ENCODE results near the gene OR52D1. TPM values are rescaled to one million over a fixed set of nuclear protein-coding genes. Genes with fewer than 3 reads are reported as not detected.

Gene OR52D1
- total and polyA plus RNA-seq, 2 of the 4 experiments (the other 2 are of a cell fraction), result not detected

- H2AK9ac ChIP-seq (replicated peaks; ENCODE audit: low read depth, low read length, poor library complexity), result no peak within 1 kb of the TSS
- H2AFZ ChIP-seq (replicated peaks; ENCODE audit: low read length, poor library complexity), result no peak within 1 kb of the TSS
- H3K56ac ChIP-seq (ENCODE audit: extremely low read depth, insufficient read depth, low read length), result no peak within 1 kb of the TSS
- DNase-seq, result no peak
- no peaks in the 10 kb centered on the region for H3K9me1 ChIP-seq (ENCODE audit: insufficient read depth, low read length)
- dilution Hi-C loops (cut with HindIII; ENCODE audit: low sequenced_read_pairs, unreplicated experiment) (no loop called here), intact Hi-C loops (cut with micrococcal nuclease) (no loop called here), in situ Hi-C loops (cut with MboI; ENCODE audit: low sequenced_read_pairs) (no loop called here)
- H3K36me3 ChIP-seq (ENCODE audit: control insufficient read depth, insufficient read depth, low read length), result no peaks in the 10 kb centered on the region
- H2BK120ac ChIP-seq (ENCODE audit: low read depth, low read length), result no peak within 1 kb of the TSS
- no peak within 1 kb of the TSS for H2AK5ac ChIP-seq (ENCODE audit: low read depth, low read length)
- no peaks in the 10 kb centered on the region for H3K27me3 ChIP-seq (ENCODE audit: control insufficient read depth, insufficient read depth, low read length)
- H3K4ac ChIP-seq (ENCODE audit: low read depth, low read length), result no peak within 1 kb of the TSS
- no peak within 1 kb of the TSS for H3K4me3 ChIP-seq (ENCODE audit: insufficient read depth, low read depth, low read length)
- no peak within 1 kb of the TSS for H3K18ac ChIP-seq (ENCODE audit: low read depth, low read length)
- ChIA-PET POLR2A (ENCODE audit: unreplicated experiment) (no interaction called here), CTCF (no interaction called here)
- no peak within 1 kb of the TSS for H3K9ac ChIP-seq (ENCODE audit: low read depth, low read length)
- no peaks in the 10 kb centered on the region for H4K20me1 ChIP-seq (ENCODE audit: insufficient read depth, low read length)
- ATAC-seq (ENCODE audit: low read depth), result no peak
- no peak within 1 kb of the TSS for H4K5ac ChIP-seq (ENCODE audit: low read depth, low read length)
- H3K4me2 ChIP-seq (ENCODE audit: low read depth, low read length), result no peak within 1 kb of the TSS
- no peak within 1 kb of the TSS for H4K91ac ChIP-seq (ENCODE audit: insufficient read depth, low read depth, low read length)
- H3K79me1 ChIP-seq (ENCODE audit: low read depth in 1 of 2, low read length in 2 of 2), result no peaks in the 10 kb centered on the region
- TF ChIP-seq CHD1 (IDR thresholded peaks at IDR 0.05; ENCODE audit: low read depth, low read length) (no peak), ELK1 (IDR thresholded peaks at IDR 0.05; ENCODE audit: borderline replicate concordance, low read depth, low read length) (no peak), MAFK (IDR thresholded peaks at IDR 0.05; ENCODE audit: low read depth, low read length) (no peak), FOS (IDR thresholded peaks at IDR 0.05; ENCODE audit: low read depth, low read length) (no peak), RFX5 (IDR thresholded peaks at IDR 0.05; ENCODE audit: low read depth, low read length) (no peak), BHLHE40 (IDR thresholded peaks at IDR 0.05; ENCODE audit: low read depth, low read length) (no peak)
- TF ChIP-seq, protein P1, sequence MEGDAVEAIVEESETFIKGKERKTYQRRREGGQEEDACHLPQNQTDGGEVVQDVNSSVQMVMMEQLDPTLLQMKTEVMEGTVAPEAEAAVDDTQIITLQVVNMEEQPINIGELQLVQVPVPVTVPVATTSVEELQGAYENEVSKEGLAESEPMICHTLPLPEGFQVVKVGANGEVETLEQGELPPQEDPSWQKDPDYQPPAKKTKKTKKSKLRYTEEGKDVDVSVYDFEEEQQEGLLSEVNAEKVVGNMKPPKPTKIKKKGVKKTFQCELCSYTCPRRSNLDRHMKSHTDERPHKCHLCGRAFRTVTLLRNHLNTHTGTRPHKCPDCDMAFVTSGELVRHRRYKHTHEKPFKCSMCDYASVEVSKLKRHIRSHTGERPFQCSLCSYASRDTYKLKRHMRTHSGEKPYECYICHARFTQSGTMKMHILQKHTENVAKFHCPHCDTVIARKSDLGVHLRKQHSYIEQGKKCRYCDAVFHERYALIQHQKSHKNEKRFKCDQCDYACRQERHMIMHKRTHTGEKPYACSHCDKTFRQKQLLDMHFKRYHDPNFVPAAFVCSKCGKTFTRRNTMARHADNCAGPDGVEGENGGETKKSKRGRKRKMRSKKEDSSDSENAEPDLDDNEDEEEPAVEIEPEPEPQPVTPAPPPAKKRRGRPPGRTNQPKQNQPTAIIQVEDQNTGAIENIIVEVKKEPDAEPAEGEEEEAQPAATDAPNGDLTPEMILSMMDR (conservative IDR thresholded peaks at IDR 0.05; ENCODE audit: low read depth, low read length), result no peak
- no peak within 1 kb of the TSS for H2BK20ac ChIP-seq (ENCODE audit: low read depth, low read length)
- BruUV-seq (replicated peaks), result no TSS peak
- H3K27ac ChIP-seq (ENCODE audit: insufficient read depth, low read length), result no peak within 1 kb of the TSS
- no peak within 1 kb of the TSS for H4K8ac ChIP-seq (ENCODE audit: low read depth in 2 of 2, low read length in 2 of 2)
- no CpG with 5 or more reads among the region's 2 CpGs for whole genome bisulfite sequencing, 2 experiments (ENCODE audit: extremely low coverage in 2 of 2, insufficient read length in 1 of 2)
- no peaks in the 10 kb centered on the region for H3K4me1 ChIP-seq (ENCODE audit: control insufficient read depth, insufficient read depth, low read length)
- H3K23ac ChIP-seq (ENCODE audit: low read depth, low read length), result no peak within 1 kb of the TSS
- no peak within 1 kb of the TSS for H2BK15ac ChIP-seq (ENCODE audit: low read depth, low read length)
- no peaks in the 10 kb centered on the region for H3K9me3 ChIP-seq (ENCODE audit: control insufficient read depth, insufficient read depth, low read length)
- no peak within 1 kb of the TSS for H3K14ac ChIP-seq (replicated peaks; ENCODE audit: low read depth, low read length)
- H2BK5ac ChIP-seq (ENCODE audit: low read depth, low read length, poor library complexity, severe bottlenecking), result no peak within 1 kb of the TSS
These were observed 47.1 kb upstream of the OR52D1 start, which contains the start of gene OR51I1 for GRCh38 chr11:5441414-5441813. TSS of gene OR51I1 (minus strand) at chr11:5441514. CDS start at chr11:5441514, 0 bp downstream.

Data from IMR-90 (cell line).